Body of pancreas (tissue), 4 donors: ENCODE results near the gene RTL3.

Experiments
- POLR2A ChIP-seq, 3 donors: fragments of 450-650 bp; IDR thresholded peaks; one replicate each; pipeline ENCODE4 v1.6.1; 2016; ENCODE audit warnings: antibody characterized with exemption in 3 of 3, mild to moderate bottlenecking in 2 of 3
- TF ChIP-seq, protein P1 (sequence below), 7 experiments: fragments of 450-650 bp in 4 of 7; fragments of 200-600 bp in 3 of 7; sonication (generic) in 3 of 7; IDR thresholded peaks; one replicate each; pipeline ENCODE4 v1.5.1; 2016 to 2019; ENCODE audit warnings: antibody characterized with exemption in 7 of 7

GRCh38 chrX:78658845-78659744 lies at the start of gene RTL3:
- TF ChIP-seq, protein P1, sequence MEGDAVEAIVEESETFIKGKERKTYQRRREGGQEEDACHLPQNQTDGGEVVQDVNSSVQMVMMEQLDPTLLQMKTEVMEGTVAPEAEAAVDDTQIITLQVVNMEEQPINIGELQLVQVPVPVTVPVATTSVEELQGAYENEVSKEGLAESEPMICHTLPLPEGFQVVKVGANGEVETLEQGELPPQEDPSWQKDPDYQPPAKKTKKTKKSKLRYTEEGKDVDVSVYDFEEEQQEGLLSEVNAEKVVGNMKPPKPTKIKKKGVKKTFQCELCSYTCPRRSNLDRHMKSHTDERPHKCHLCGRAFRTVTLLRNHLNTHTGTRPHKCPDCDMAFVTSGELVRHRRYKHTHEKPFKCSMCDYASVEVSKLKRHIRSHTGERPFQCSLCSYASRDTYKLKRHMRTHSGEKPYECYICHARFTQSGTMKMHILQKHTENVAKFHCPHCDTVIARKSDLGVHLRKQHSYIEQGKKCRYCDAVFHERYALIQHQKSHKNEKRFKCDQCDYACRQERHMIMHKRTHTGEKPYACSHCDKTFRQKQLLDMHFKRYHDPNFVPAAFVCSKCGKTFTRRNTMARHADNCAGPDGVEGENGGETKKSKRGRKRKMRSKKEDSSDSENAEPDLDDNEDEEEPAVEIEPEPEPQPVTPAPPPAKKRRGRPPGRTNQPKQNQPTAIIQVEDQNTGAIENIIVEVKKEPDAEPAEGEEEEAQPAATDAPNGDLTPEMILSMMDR (IDR thresholded peaks at IDR 0.05), result no peak
- TF ChIP-seq POLR2A (IDR thresholded peaks at IDR 0.05), result no peak
